Measurements from ENCODE around the gene TMEM178B. TPM values are rescaled to one million over a fixed set of nuclear protein-coding genes. Genes with fewer than 3 reads are reported as not detected.

The TMEM178B gene
- total and polyA plus RNA-seq, 2 of the 13 experiments (the other 11 are each of a cell fraction or from before 2014, with no cell fraction given) = 0.01 to 0.02 TPM

- peak; percentile 48; the same call in 1 of the 2 replicates for TF ChIP-seq DRAP1 (CRISPR knock-in tag; IDR thresholded peaks at IDR 0.05)
- no peak for TF ChIP-seq SMARCC2 (IDR thresholded peaks at IDR 0.05)
- peak; percentile 40; the same call in 1 of the 2 replicates for TF ChIP-seq RXRB (CRISPR knock-in tag; IDR thresholded peaks at IDR 0.05; ENCODE audit: borderline replicate concordance)
- TF ChIP-seq NR2F6 (IDR thresholded peaks at IDR 0.05) = peak; percentile 43
- 0 out of 2 replicates have a peak, but pooled peaks have one; percentile 47 for TF ChIP-seq NR2F6 (CRISPR knock-in tag; IDR thresholded peaks at IDR 0.05)
- no peak for TF ChIP-seq POLR2A (IDR thresholded peaks at IDR 0.05; ENCODE audit: insufficient read depth in 1 of 2, low read depth in 2 of 2, low read length in 2 of 2)
- TF ChIP-seq ELF3 (CRISPR knock-in tag; IDR thresholded peaks at IDR 0.05) = peak; percentile 42; the same call in 1 of the 2 replicates
- no peak for TF ChIP-seq JUN (CRISPR knock-in tag; IDR thresholded peaks at IDR 0.05)
- TF ChIP-seq, protein P1, sequence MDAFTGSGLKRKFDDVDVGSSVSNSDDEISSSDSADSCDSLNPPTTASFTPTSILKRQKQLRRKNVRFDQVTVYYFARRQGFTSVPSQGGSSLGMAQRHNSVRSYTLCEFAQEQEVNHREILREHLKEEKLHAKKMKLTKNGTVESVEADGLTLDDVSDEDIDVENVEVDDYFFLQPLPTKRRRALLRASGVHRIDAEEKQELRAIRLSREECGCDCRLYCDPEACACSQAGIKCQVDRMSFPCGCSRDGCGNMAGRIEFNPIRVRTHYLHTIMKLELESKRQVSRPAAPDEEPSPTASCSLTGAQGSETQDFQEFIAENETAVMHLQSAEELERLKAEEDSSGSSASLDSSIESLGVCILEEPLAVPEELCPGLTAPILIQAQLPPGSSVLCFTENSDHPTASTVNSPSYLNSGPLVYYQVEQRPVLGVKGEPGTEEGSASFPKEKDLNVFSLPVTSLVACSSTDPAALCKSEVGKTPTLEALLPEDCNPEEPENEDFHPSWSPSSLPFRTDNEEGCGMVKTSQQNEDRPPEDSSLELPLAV (CRISPR knock-in tag; conservative IDR thresholded peaks at IDR 0.05; ENCODE audit: low read depth) = no peak
- TF ChIP-seq ATF1 (CRISPR knock-in tag; IDR thresholded peaks at IDR 0.05) = no peak
- TF ChIP-seq ZBTB7B (CRISPR knock-in tag; IDR thresholded peaks at IDR 0.05) = no peak
- no peak for TF ChIP-seq ZBTB7A (CRISPR knock-in tag; IDR thresholded peaks at IDR 0.05)
- TF ChIP-seq JARID2 (CRISPR knock-in tag; IDR thresholded peaks at IDR 0.05; ENCODE audit: insufficient replicate concordance) = no peak
- peak; percentile 89 for TF ChIP-seq CEBPG (CRISPR knock-in tag; IDR thresholded peaks at IDR 0.05)
- TF ChIP-seq ZNF263 (CRISPR knock-in tag; IDR thresholded peaks at IDR 0.05) = no peak
- no peak for TF ChIP-seq ZNF550 (CRISPR knock-in tag; IDR thresholded peaks at IDR 0.05; ENCODE audit: borderline replicate concordance)
- peak in 1 of 2 experiments; percentile 37; a peak in 1 of 4 replicates for TF ChIP-seq EP300 (IDR thresholded peaks at IDR 0.05; ENCODE audit: low read depth in 2 of 2, low read length in 2 of 2)
- TF ChIP-seq EP300 (CRISPR knock-in tag; IDR thresholded peaks at IDR 0.05; ENCODE audit: borderline replicate concordance) = no peak
- 0 out of 2 replicates have a peak, but pooled peaks have one; percentile 43 for TF ChIP-seq HDAC2 (CRISPR knock-in tag; IDR thresholded peaks at IDR 0.05)
- no peak for TF ChIP-seq JUNB (CRISPR knock-in tag; IDR thresholded peaks at IDR 0.05; ENCODE audit: borderline replicate concordance)
- no peak for TF ChIP-seq RXRA (CRISPR knock-in tag; IDR thresholded peaks at IDR 0.05)
- no peak for TF ChIP-seq THAP11 (CRISPR knock-in tag; IDR thresholded peaks at IDR 0.05)
- TF ChIP-seq CREM (IDR thresholded peaks at IDR 0.05) = peak; percentile 34; the same call in 1 of the 2 replicates
- no peak for TF ChIP-seq CREM (CRISPR knock-in tag; IDR thresholded peaks at IDR 0.05)
- peak; percentile 24; the same call in 1 of the 2 replicates for TF ChIP-seq FOXP1 (IDR thresholded peaks at IDR 0.05)
- TF ChIP-seq FOXP1 (CRISPR knock-in tag; IDR thresholded peaks at IDR 0.05) = peak; percentile 77
- peak; percentile 18; the same call in 1 of the 2 replicates for TF ChIP-seq MED1 (CRISPR knock-in tag; IDR thresholded peaks at IDR 0.05)
- TF ChIP-seq ZNF317 (CRISPR knock-in tag; IDR thresholded peaks at IDR 0.05) = 0 out of 2 replicates have a peak, but pooled peaks have one; percentile 46
- TF ChIP-seq ZFP36L2 (CRISPR knock-in tag; IDR thresholded peaks at IDR 0.05) = no peak
Observed at GRCh38 chr7:141042222-141043193, 31.4 kb upstream of the TMEM178B start (continued).

Measured in HepG2 (cell line).